CD14-positive monocyte (primary cell): Measurements from ENCODE around the gene PRDM11. TPM values are rescaled to one million over a fixed set of nuclear protein-coding genes. Genes with fewer than 3 reads are reported as not detected.

Experiments used
- DNase-seq, 3 donors: peaks; one replicate each; pipeline ENCODE4 v3.0.0-alpha.2; 2011 to 2022
- H2AFZ ChIP-seq: 2 replicates; pipeline ENCODE4 v1.6.0; 2012; ENCODE audit warnings: mild to moderate bottlenecking, low read depth, low read length, inconsistent platforms; ENCODE audit not compliant: insufficient read depth, poor library complexity, severe bottlenecking
- H3K27ac ChIP-seq, 2 donors: 1 replicate in 1 of 2; 2 replicates in 1 of 2; pipeline ENCODE4 v1.5.1; 2012 to 2013; ENCODE audit warnings: low read length in 2 of 2, control low read depth in 1 of 2, inconsistent platforms in 1 of 2, low read depth in 1 of 2, mild to moderate bottlenecking in 1 of 2
- H3K27me3 ChIP-seq, 2 donors: one replicate each; pipeline versions ENCODE4 v1.6.0 to v1.6.1; 2011 to 2013; ENCODE audit warnings: low read length in 2 of 2; ENCODE audit not compliant: control insufficient read depth in 2 of 2, insufficient read depth in 2 of 2
- H3K36me3 ChIP-seq, 2 donors: replicated peaks in 1 of 2; 1 replicate in 1 of 2; 2 replicates in 1 of 2; pipeline versions ENCODE4 v1.5.1 to v1.6.1; 2012 to 2013; ENCODE audit warnings: low read length in 2 of 2, control low read depth in 1 of 2, inconsistent platforms in 1 of 2, mild to moderate bottlenecking in 1 of 2; ENCODE audit not compliant: insufficient read depth in 2 of 2, control insufficient read depth in 1 of 2
- H3K4me1 ChIP-seq, 2 donors: 1 replicate in 1 of 2; 2 replicates in 1 of 2; pipeline versions ENCODE4 v1.5.1 to v1.6.1; 2012 to 2013; ENCODE audit warnings: low read length in 2 of 2, control low read depth in 1 of 2, inconsistent platforms in 1 of 2, mild to moderate bottlenecking in 1 of 2, moderate library complexity in 1 of 2; ENCODE audit not compliant: insufficient read depth in 2 of 2, control insufficient read depth in 1 of 2
- H3K4me2 ChIP-seq: replicated peaks from 2 replicates; pipeline ENCODE3; 2012; ENCODE audit warnings: low read length, moderate library complexity, mild to moderate bottlenecking; ENCODE audit not compliant: poor library complexity, severe bottlenecking; ENCODE audit errors: extremely low read depth
- H3K4me3 ChIP-seq, 3 experiments: fragments of 200-600 bp in 1 of 3; sonication (generic) in 1 of 3; replicated peaks in 1 of 3; 1 replicate in 2 of 3; 2 replicates in 1 of 3; pipeline ENCODE4 v1.5.1; 2011 to 2013; ENCODE audit warnings: low read length in 3 of 3, mild to moderate bottlenecking in 3 of 3, control low read depth in 2 of 3, low read depth in 2 of 3, inconsistent platforms in 1 of 3, moderate library complexity in 1 of 3
- H3K79me2 ChIP-seq: 2 replicates; pipeline ENCODE4 v1.6.0; 2012; ENCODE audit warnings: mild to moderate bottlenecking, control low read depth, inconsistent platforms, low read length, moderate library complexity; ENCODE audit not compliant: insufficient read depth
- H3K9ac ChIP-seq: 2 replicates; pipeline ENCODE4 v1.6.0; 2017; ENCODE audit warnings: low read length, mild to moderate bottlenecking; ENCODE audit not compliant: insufficient read depth, poor library complexity, severe bottlenecking
- H3K9me3 ChIP-seq, 2 donors: replicated peaks in 1 of 2; 1 replicate in 1 of 2; 2 replicates in 1 of 2; pipeline versions ENCODE4 v1.5.1 to v1.6.1; 2012 to 2013; ENCODE audit warnings: low read length in 2 of 2, control low read depth in 1 of 2; ENCODE audit not compliant: control insufficient read depth in 1 of 2, insufficient read depth in 1 of 2
- H4K20me1 ChIP-seq: 2 replicates; pipeline ENCODE4 v1.6.0; 2012; ENCODE audit warnings: mild to moderate bottlenecking, low read length, control low read depth, moderate library complexity; ENCODE audit not compliant: insufficient read depth
- H3K27ac Mint-ChIP-seq, 7 donors: one replicate each; pipeline ENCODE4 v1.8.0; 2020; ENCODE audit warnings: mild to moderate bottlenecking in 7 of 7, mixed read lengths in 7 of 7, moderate library complexity in 6 of 7, inconsistent platforms in 2 of 7
- H3K27me3 Mint-ChIP-seq, 3 donors: one replicate each; pipeline ENCODE4 v1.8.0; 2021 to 2022; ENCODE audit warnings: low read depth in 3 of 3, mild to moderate bottlenecking in 3 of 3, mixed read lengths in 3 of 3, moderate library complexity in 3 of 3, inconsistent platforms in 1 of 3
- H3K36me3 Mint-ChIP-seq, 2 donors: one replicate each; pipeline ENCODE4 v1.8.0; 2020; ENCODE audit warnings: mixed read lengths in 2 of 2, inconsistent platforms in 1 of 2, mild to moderate bottlenecking in 1 of 2
- H3K4me1 Mint-ChIP-seq: one replicate; pipeline ENCODE4 v1.8.0; 2020; ENCODE audit warnings: mild to moderate bottlenecking, mixed read lengths
- H3K4me3 Mint-ChIP-seq, 2 donors: one replicate each; pipeline ENCODE4 v1.8.0; 2020; ENCODE audit warnings: mild to moderate bottlenecking in 2 of 2, mixed read lengths in 2 of 2, moderate library complexity in 1 of 2
- H3K9me3 Mint-ChIP-seq, 7 donors: one replicate each; pipeline ENCODE4 v1.8.0; 2020 to 2022; ENCODE audit warnings: mixed read lengths in 7 of 7, mild to moderate bottlenecking in 6 of 7, moderate library complexity in 6 of 7, inconsistent platforms in 2 of 7
- WGBS: methylation state at CpG from one replicate; pipeline ENCODE4 v1.1.5; 2013; ENCODE audit warnings: missing lambda C conversion rate; ENCODE audit not compliant: insufficient coverage; 5-methylcytosine and 5-hydroxymethylcytosine counted together
- intact Hi-C, 2 donors: fragments of 100-400 bp; cut with micrococcal nuclease; formaldehyde crosslinking; loops; one replicate each; pipeline versions ENCODE4 v1.15.0 to v1.15.1; 2023
- polyA plus RNA-seq, 3 donors: library from polyadenylated mRNA; depleted of rRNA in 1 of 3; unstranded in 2 of 3; stranded (reverse) in 1 of 3; fragments of 300-500 nt in 2 of 3; fragments of >200 nt in 1 of 3; fragmentation: Illumina TruSeq in 2 of 3; gene quantifications; 1 replicate in 2 of 3; 2 replicates in 1 of 3; pipeline ENCODE4 v1.2.3, GENCODE V29; 2012 to 2021
- TF ChIP-seq, protein P1 (sequence below): fragments of 200-600 bp; IDR thresholded peaks from one replicate; pipeline ENCODE4 v1.8.0; 2022; ENCODE audit warnings: antibody characterized with exemption, mild to moderate bottlenecking

PRDM11 gene
- polyA plus RNA-seq, 3 donors, result 0.48 to 1.8 TPM; not detected in 1

DNA sequence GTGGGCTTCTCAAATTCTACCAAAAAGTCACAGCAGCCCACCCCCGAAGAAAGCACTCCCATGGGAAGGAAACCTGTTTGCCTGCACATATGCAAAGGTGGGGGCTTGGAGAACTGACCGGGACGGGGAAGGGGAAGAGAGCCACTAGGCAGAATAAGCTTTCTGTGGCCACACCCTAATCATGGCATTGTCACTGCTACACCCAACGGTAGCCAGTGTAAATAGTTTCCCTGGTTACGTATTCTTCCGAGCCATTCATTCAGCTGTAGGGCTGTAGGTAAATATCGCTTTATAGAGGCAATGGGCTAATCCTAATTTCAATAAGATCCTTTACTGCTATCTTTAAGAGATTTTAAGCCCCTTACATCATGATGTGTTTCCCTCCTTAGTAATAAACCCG is 61.7 kb downstream of the PRDM11 start:
- Histone ChIP-seq H3K36me3 (no peaks in the 10 kb centered on the region), H4K20me1 (no peaks in the 10 kb centered on the region), H3K79me2 (no peaks in the 10 kb centered on the region), H3K9me3 (no peaks in the 10 kb centered on the region), H3K4me2 (no peak overlapping the region), H3K27ac (no peak overlapping the region), H3K4me3 (no peak overlapping the region), H3K4me1 (no peaks in the 10 kb centered on the region), H3K9ac (no peak overlapping the region), H3K27me3 (no peaks in the 10 kb centered on the region), H2AFZ (no peak overlapping the region)
- WGBS, result no CpG with 5 or more reads among the region's 8 CpGs
- peaks cover 0 to 1% (median 0%) of the 10 kb centered on the region in 3 donors for H3K27me3 Mint-ChIP-seq
- no peak overlapping the region for H3K27ac Mint-ChIP-seq
- H3K36me3 Mint-ChIP-seq, result peaks cover 3 to 5% of the 10 kb centered on the region in 2 donors
- TF ChIP-seq, protein P1, sequence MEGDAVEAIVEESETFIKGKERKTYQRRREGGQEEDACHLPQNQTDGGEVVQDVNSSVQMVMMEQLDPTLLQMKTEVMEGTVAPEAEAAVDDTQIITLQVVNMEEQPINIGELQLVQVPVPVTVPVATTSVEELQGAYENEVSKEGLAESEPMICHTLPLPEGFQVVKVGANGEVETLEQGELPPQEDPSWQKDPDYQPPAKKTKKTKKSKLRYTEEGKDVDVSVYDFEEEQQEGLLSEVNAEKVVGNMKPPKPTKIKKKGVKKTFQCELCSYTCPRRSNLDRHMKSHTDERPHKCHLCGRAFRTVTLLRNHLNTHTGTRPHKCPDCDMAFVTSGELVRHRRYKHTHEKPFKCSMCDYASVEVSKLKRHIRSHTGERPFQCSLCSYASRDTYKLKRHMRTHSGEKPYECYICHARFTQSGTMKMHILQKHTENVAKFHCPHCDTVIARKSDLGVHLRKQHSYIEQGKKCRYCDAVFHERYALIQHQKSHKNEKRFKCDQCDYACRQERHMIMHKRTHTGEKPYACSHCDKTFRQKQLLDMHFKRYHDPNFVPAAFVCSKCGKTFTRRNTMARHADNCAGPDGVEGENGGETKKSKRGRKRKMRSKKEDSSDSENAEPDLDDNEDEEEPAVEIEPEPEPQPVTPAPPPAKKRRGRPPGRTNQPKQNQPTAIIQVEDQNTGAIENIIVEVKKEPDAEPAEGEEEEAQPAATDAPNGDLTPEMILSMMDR, result no peak
- H3K4me3 Mint-ChIP-seq, result no peak overlapping the region
- intact Hi-C loops, result no loop called here
- peaks cover 0 to 1% (median 0%) of the 10 kb centered on the region in 7 donors for H3K9me3 Mint-ChIP-seq
- peaks cover 10% of the 10 kb centered on the region for H3K4me1 Mint-ChIP-seq
- no peak for DNase-seq

- Histone ChIP-seq H3K27me3 (no peaks in the 10 kb centered on the region), H4K20me1 (no peaks in the 10 kb centered on the region), H3K79me2 (no peaks in the 10 kb centered on the region), H2AFZ (no peak overlapping the region), H3K9me3 (no peaks in the 10 kb centered on the region), H3K4me3 (no peak overlapping the region), H3K9ac (no peak overlapping the region), H3K27ac (no peak overlapping the region), H3K36me3 (no peaks in the 10 kb centered on the region), H3K4me2 (no peak overlapping the region), H3K4me1 (no peaks in the 10 kb centered on the region)
- Mint-ChIP-seq H3K36me3 (peaks cover 3 to 5% of the 10 kb centered on the region in 2 donors), H3K27me3 (peaks cover 0 to 1% (median 0%) of the 10 kb centered on the region in 3 donors), H3K4me1 (peaks cover 10% of the 10 kb centered on the region), H3K4me3 (no peak overlapping the region), H3K27ac (no peak overlapping the region), H3K9me3 (peaks cover 0 to 1% (median 0%) of the 10 kb centered on the region in 7 donors)
- no peak for DNase-seq
- TF ChIP-seq, protein P1, result no peak
- intact Hi-C loops, result no loop called here
- 89% methylated on average over 33 of the region's 35 CpGs for WGBS
Measured at GRCh38 chr11:45209000-45209879, 62.8 kb downstream of the PRDM11 start.
